Measurements from ENCODE around the gene MDH1B.

DNA sequence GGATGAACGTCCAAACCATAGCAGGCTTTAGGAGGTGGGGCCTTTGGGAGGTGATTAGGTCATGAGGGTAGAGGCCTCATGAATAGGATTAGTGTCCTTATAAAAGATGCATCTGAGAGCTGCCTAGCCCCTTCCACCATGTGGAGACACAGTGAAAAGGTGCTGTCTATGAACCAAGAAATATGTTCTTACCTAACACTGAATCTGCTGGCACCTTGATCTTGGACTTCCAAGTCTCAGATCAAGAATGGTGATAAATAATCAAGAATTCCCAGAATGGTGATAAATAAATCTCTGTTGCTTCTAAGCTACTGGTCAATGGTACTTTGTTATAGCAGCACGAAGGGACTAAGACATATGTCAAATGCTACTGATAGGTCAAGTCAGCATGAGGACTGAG lies 31.8 kb downstream of the MDH1B start:
- TF ChIP-seq, protein P1, sequence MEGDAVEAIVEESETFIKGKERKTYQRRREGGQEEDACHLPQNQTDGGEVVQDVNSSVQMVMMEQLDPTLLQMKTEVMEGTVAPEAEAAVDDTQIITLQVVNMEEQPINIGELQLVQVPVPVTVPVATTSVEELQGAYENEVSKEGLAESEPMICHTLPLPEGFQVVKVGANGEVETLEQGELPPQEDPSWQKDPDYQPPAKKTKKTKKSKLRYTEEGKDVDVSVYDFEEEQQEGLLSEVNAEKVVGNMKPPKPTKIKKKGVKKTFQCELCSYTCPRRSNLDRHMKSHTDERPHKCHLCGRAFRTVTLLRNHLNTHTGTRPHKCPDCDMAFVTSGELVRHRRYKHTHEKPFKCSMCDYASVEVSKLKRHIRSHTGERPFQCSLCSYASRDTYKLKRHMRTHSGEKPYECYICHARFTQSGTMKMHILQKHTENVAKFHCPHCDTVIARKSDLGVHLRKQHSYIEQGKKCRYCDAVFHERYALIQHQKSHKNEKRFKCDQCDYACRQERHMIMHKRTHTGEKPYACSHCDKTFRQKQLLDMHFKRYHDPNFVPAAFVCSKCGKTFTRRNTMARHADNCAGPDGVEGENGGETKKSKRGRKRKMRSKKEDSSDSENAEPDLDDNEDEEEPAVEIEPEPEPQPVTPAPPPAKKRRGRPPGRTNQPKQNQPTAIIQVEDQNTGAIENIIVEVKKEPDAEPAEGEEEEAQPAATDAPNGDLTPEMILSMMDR (IDR thresholded peaks at IDR 0.05): no peak
- TF ChIP-seq POLR2AphosphoS5 (IDR thresholded peaks at IDR 0.05) (no peak), POLR2A (IDR thresholded peaks at IDR 0.05) (no peak), EP300 (IDR thresholded peaks at IDR 0.05) (no peak)

Measured in suprapubic skin (tissue), 4 donors.